ENCODE data around the gene POLRMT.

POLRMT gene

DNA sequence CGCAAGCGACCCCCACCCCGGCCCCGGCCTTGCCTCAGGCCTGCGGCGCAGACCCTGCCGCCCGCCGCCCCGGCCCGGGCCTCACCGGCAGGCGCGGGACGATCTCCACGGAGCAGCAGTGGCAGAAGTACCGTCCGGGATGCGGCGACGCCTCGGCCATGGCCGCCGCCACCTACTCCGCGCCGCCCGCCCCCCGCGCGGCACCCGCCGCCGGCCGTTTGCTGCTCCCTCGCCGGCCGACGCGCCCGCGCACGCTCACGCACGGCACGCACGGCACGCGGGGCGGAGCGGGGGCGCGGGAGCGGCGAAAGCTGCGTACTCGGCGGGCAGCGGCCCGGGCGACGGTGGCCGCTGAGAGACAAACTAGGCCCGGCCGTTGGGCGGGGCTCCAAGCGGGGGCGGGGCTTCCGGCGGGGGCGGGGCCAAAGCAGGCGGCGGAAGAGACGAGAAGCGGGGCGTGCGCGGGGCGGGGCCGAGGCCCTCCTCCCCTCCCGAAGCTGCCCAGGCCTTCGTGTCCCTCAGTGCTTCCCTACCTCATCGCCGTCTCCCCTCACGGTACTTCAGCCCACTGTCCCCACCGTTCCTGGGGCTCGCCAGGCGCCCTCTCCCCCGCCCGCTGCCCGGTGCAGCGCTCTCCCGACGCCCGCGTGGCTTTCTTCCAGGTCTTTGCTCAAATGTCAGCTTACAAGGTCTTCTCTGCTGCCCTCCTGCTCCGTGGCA, 29.8 kb upstream of the POLRMT start, which contains the start of gene RNF126:
Gene RNF126 (minus strand): TSS at position 253 of the 720 bp plus-strand sequence. CDS start 93 bp downstream, at position 160.
- DNase-seq = peak; percentile 89

GRCh38 chr19:662207-662961, 29.0 kb upstream of the POLRMT start:
- DNase-seq = peak; percentile 38

- no peak for DNase-seq
Measured at GRCh38 chr19:661427-662196, 28.3 kb upstream of the POLRMT start.

GRCh38 chr19:660793-661426, 27.6 kb upstream of the POLRMT start:
- DNase-seq = no peak

GRCh38 chr19:658916-659839, 25.8 kb upstream of the POLRMT start:
- DNase-seq = no peak

DNA sequence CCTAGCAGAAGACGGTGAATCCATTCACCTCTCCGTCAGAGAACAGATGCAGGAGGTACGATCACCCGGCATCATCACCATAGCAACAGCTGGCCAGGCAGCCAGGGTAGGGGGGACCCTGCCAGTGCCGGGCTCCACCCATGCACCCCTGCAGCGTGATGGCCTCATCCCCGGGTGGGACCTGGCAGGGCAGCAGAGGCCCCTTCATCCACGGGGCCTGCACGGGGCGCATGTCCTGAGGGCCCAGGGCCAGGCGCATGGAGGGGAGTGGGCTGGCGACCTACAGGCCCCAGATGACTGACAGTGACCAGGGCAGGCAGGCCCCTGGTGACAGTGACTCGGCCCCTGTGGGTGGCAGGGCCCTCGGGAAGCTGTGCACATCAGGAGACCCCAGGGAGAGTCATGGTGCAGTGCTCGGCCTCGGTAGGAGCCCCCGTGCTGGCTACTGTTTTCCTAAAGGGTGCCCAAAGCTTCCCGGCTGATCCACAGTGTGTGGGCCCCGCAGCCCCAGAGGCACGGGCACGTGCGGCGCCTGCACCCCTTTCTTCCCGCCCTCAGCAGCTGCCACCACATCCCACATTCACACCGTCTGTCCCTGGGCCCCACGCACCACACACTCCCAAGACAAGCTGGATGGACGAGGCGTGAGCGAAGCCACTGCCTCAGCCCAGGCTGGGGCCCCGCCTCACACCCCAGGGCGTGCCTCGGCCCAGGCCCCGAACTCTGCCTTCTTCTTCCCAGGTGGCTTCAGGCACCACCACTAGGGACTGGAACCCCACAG, 24.9 kb upstream of the POLRMT start:
- no peak for DNase-seq

- no peak for DNase-seq
Measured at GRCh38 chr19:657611-658010, 24.3 kb upstream of the POLRMT start.

DNA sequence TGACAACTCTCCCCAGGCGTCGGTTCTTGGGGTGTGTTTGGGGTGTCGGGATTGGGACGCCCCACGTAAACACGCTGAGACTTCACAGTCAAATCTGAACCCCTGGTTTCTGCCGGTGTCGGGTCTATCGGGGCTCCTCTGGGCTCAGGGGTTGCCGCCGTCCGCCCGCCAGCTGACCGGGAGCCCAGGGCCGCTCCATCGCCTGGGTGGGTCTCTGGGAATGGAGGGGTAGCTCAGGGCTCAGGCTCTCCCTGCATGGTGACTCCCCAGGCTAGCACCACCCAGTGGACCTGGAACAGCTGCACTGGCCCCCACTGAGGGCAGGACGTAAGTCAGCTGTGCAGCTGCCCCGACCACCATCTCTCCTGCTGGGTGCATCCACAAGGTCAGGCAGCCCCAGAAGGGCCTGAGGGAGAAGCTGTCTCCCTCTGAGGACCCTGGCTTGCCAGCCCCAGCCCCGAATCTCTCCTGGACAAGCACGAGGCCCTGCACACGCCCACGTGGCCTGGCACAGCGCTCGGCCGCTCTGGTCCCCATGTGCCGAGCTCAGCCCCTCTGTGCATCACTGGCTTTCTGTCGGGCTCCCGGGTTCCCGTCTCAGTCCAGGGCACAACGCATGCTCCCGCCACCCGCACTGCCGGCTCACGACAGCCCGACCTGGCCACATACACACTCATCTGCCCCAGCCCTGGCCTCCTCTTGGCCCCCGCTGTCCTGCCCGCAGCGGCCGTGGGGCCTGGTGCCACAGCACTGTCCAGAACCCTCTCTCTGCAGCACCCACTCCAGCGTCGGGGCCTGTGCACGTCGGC, 23.6 kb upstream of the POLRMT start:
- no peak for DNase-seq

GRCh38 chr19:655691-656090, 22.4 kb upstream of the POLRMT start:
- DNase-seq = no peak

DNA sequence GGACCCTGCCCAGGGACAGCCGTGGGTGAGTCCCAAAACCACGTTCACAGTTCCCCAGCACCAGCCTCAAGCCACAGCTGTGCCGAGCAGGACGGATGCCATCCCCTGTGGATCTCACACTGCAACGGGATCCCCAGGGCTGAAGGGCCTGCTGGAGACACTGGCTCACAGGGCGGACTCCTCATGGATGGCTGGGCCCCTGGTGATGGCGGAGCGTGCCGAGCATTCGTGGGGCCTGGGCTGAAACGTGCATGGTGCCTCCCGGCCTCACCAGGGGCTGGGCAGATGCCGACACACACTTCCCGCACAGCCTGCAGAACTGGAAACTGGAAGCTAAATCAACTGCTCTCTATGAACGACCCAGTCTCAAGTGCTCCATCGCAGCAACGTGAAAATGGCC, 20.1 kb upstream of the POLRMT start:
- no peak for DNase-seq

- DNase-seq = no peak
Measured at GRCh38 chr19:652467-653389, 19.4 kb upstream of the POLRMT start.

DNA sequence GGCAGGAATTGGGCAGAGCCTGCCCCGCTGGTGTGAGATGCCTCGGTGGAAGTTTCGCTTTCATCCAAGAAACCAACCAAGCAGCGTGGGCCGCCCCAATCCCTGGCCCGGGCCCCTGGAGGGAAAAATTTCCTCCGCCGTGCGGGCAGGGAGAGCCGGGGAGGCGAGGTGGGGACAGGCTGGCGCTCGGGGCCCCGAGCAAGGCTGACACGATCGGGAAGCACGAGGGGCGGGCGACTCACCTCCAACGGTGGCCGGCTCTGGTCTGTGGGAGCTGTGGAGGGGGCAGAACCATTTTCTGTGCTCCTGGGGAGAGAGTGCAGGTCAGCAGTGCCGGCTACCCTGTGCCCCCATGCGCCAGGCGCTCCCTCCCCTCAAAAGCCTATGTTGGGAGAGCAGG, 18.7 kb upstream of the POLRMT start:
- DNase-seq = no peak

- DNase-seq = no peak
Measured at GRCh38 chr19:651114-651818, 17.9 kb upstream of the POLRMT start.

DNA sequence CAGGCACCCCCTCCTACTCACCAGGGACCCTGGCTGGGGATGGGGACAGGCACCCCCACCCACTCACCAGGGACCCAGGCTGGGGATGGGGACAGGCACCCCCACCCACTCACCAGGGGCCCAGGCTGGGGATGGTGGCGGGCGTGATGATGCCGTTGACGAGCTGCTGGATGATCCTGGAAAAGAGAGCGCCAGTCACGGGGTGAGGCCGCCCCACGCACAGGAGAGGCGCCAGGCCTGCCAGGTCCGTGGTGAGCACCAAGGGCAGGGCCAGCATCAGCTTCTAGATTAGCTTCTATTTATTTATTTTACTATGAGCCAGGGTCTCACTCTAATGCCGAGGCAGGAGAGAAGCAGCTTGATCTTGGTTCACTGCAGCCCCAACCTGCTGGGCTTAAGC, 16.8 kb upstream of the POLRMT start:
- DNase-seq = no peak

DNA sequence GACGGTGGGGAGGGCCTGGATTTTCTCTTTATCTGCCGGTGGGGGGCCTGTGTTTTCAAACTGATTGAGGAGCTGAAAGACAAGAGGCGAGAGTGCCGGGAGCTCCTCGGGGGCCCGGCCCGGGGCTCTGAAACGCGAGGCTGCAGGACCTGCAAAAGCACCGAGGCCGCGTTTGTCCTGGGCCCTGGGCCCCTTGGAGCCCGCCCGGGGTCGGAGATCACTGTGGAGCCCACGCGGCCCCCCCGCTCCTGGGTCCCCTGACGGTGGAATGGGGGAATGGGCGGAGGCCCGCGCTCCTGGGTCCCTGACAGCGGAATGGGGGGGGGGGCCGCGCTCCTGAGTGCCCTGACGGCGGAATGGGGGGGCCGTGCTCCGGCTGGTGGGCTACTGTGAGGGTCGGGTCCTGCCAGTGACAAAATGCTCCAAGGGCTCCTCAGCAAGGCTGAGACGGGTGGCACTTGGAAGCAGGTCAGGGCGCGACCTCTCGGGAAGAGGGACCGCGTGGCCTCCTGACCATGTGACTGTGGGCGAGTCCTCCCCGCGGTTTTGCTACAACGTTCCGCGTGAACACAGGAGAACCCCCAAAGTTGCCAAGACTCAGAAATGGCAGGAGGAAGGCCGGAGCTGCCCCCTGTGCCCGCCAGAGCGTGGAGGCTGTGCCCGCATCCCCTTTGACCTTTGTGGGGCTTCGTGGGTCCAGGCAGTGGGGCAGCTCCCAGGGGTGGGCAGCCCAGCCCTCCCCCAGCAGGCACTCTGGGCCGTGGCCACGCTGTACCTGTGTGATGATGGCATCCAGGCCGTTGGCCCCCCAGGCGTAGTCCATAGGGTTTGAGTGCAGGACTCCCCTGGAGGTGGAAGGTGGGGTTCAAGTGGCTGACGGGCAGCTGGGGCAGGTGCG, 15.8 kb upstream of the POLRMT start:
- no peak for DNase-seq

DNA sequence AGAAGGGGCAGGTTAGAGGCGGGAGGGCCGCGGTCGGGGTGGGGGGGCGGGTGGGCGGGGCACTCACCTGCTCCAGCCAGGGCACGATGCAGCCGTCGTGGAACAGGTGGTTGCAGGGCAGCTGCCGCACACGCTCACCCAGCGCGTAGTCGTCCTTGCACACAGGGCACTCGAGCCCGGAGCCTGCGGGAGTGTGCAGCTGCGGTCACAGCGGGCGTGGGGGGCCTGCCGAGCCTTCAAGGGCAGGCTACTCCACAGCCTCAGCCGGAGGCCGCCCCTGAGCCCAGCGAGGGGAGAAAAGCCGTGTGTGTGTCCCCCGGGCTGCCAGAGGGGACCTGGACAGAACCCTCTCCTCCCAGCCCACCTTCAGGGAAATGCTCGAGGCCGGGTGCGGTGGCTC, 15.0 kb upstream of the POLRMT start:
- DNase-seq = no peak

DNA sequence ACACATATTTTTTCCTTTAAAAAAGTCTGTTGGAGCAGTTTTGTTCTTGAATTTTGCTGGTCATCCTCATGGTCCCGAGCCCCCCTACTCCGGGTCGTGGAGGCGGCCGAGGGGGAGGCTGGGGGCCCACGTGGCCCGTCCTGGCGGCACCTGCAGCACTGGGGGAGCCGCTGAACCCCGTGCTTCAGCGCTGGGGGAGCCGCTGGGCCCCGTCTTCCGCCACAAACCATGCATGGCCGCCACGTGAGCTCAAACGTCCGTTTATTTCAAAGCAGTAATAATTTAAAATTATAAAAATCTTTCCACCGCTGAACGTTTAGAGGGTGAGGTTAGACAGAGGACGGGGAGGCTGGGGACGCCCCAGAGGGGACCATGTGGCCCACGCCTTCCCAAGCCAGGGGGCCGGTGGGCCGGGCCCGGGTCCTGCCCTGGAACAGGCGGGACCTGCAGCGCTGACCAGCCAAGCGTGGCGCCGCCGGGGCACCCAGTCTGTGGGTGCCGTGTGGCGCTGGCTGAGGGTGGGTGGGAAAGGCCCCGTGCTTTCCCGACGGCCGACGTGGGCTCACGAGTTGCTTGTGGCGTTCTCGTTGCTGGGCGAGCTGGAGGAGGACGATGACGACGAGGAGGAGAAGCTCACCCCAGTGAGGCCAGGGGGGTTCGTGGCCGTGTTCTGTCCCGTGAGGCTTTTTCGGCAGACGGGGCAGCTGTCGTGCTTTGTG, 14.4 kb upstream of the POLRMT start:
- no peak for DNase-seq
